HCT116 (cell line): ENCODE data around the gene ANKRD6. TPM values are rescaled to one million over a fixed set of nuclear protein-coding genes. Genes with fewer than 3 reads are reported as not detected.

Source experiments
- ATAC-seq: fragments of 200-7000 bp; cut with Tn5 transposase; 2 replicates; pipeline ENCODE4 v1.9.1; 2020; ENCODE audit warnings: mild to moderate bottlenecking, moderate library complexity
- BruUV-seq: library from RNA; stranded (reverse); fragments of 400-500 nt; replicated peaks from 2 replicates; lab custom pipeline; 2021; lab: Mats Ljungman, UMichigan
- CTCF ChIA-PET: fragments of 300-600 bp; sonication (Branson Sonifier 250); formaldehyde crosslinking; loops from one replicate; lab custom pipeline; 2021; ENCODE audit warnings: antibody characterized with exemption; lab: Charles Lee
- POLR2A ChIA-PET: fragments of 300-600, 350-600 bp; sonication (Branson Sonifier 250); formaldehyde crosslinking; loops from one replicate; lab custom pipeline; 2021; ENCODE audit warnings: antibody characterized with exemption; lab: Charles Lee
- RAD21 ChIA-PET, 2 experiments: fragments of 300-600 bp; sonication (Branson Sonifier 250); formaldehyde crosslinking; loops; one replicate each; lab custom pipeline; 2023; ENCODE audit warnings: low total read pairs in 2 of 2; ENCODE audit not compliant: uncharacterized antibody in 2 of 2, unreplicated experiment in 2 of 2, low non-redundant PET in 1 of 2; lab: Charles Lee
- DNase-seq: peaks from one replicate; pipeline ENCODE4 v3.0.0-alpha.2; 2010; ENCODE audit warnings: low read depth, low spot score
- H2AFZ ChIP-seq: fragments of 200-600 bp; shearing (Covaris generic), sonication (generic); 2 replicates; pipeline ENCODE4 v1.6.1; 2017; ENCODE audit warnings: low read depth, mixed run types, mixed read lengths, antibody characterized with exemption, low read length; ENCODE audit not compliant: poor library complexity, severe bottlenecking
- H3K27ac ChIP-seq: 2 replicates; pipeline ENCODE4 v1.5.1; 2012; ENCODE audit warnings: low read depth, low read length
- H3K27me3 ChIP-seq: fragments of 200-600 bp; sonication (generic); 2 replicates; pipeline ENCODE4 v1.6.1; 2016; ENCODE audit warnings: mixed run types, low read length, mixed read lengths; ENCODE audit not compliant: insufficient read depth
- H3K36me3 ChIP-seq, 2 experiments: fragments of 200-500 bp in 1 of 2; fragments of 200-600 bp in 1 of 2; sonication (Bioruptor generic) in 1 of 2; sonication (generic) in 1 of 2; 2 replicates each; pipeline versions ENCODE4 v1.5.1 to v1.6.1; 2014 to 2016; ENCODE audit warnings: low read length in 2 of 2, inconsistent platforms in 1 of 2, mixed read lengths in 1 of 2, mixed run types in 1 of 2; ENCODE audit not compliant: insufficient read depth in 2 of 2, control insufficient read depth in 1 of 2
- H3K4me1 ChIP-seq, 2 experiments: fragments of 200-600 bp in 1 of 2; sonication (generic) in 1 of 2; 2 replicates each; pipeline versions ENCODE4 v1.5.1 to v1.6.1; 2012 to 2017; ENCODE audit warnings: low read length in 2 of 2, inconsistent platforms in 1 of 2, mild to moderate bottlenecking in 1 of 2, mixed read lengths in 1 of 2, mixed run types in 1 of 2, moderate library complexity in 1 of 2; ENCODE audit not compliant: insufficient read depth in 2 of 2, control insufficient read depth in 1 of 2
- H3K4me2 ChIP-seq: fragments of 200-600 bp; sonication (generic); 2 replicates; pipeline ENCODE4 v1.6.1; 2017; ENCODE audit warnings: mixed run types, low read length, mixed read lengths
- H3K4me3 ChIP-seq, 2 experiments: fragments of 200-600 bp in 1 of 2; sonication (generic) in 1 of 2; replicated peaks in 1 of 2; 2 replicates each; pipeline ENCODE4 v1.5.1; 2011 to 2016; ENCODE audit warnings: low read length in 2 of 2, control low read depth in 1 of 2, low read depth in 1 of 2, mild to moderate bottlenecking in 1 of 2, mixed read lengths in 1 of 2, mixed run types in 1 of 2
- H3K79me2 ChIP-seq: fragments of 200-600 bp; sonication (generic); 2 replicates; pipeline ENCODE4 v1.6.1; 2017; ENCODE audit warnings: mild to moderate bottlenecking, mixed run types, low read length, moderate library complexity, mixed read lengths; ENCODE audit not compliant: insufficient read depth
- H3K9ac ChIP-seq: fragments of 200-600 bp; sonication (generic); 2 replicates; pipeline ENCODE4 v1.6.1; 2016; ENCODE audit warnings: low read length, mixed read lengths
- H3K9me2 ChIP-seq: fragments of 200-600 bp; sonication (generic), shearing (Covaris generic); 2 replicates; pipeline ENCODE4 v1.6.1; 2017; ENCODE audit warnings: mixed run types, mild to moderate bottlenecking, moderate library complexity; ENCODE audit not compliant: insufficient read depth
- H3K9me3 ChIP-seq, 2 experiments: fragments of 200-500 bp in 1 of 2; fragments of 200-600 bp in 1 of 2; sonication (Bioruptor generic) in 1 of 2; sonication (generic) in 1 of 2; 2 replicates each; pipeline ENCODE4 v1.6.1; 2014 to 2017; ENCODE audit warnings: low read length in 2 of 2, mixed read lengths in 2 of 2, inconsistent platforms in 1 of 2, low read depth in 1 of 2, mild to moderate bottlenecking in 1 of 2, mixed run types in 1 of 2, moderate library complexity in 1 of 2; ENCODE audit not compliant: control insufficient read depth in 1 of 2, insufficient read depth in 1 of 2
- H4K20me1 ChIP-seq: fragments of 200-600 bp; sonication (generic), shearing (Covaris generic); 2 replicates; pipeline ENCODE4 v1.6.1; 2017; ENCODE audit warnings: mixed run types, mild to moderate bottlenecking, moderate library complexity; ENCODE audit not compliant: insufficient read depth
- ATF3 ChIP-seq: IDR thresholded peaks from 2 replicates; pipeline ENCODE4 v1.6.1; 2012
- CBX3 ChIP-seq: IDR thresholded peaks from 2 replicates; pipeline ENCODE4 v1.6.1; 2012; ENCODE audit warnings: low read depth
- CEBPB ChIP-seq: IDR thresholded peaks from 2 replicates; pipeline ENCODE4 v1.6.1; 2012; ENCODE audit warnings: low read depth
- EZH2 ChIP-seq: fragments of 200-600 bp; sonication (generic); IDR thresholded peaks from 2 replicates; pipeline ENCODE4 v1.6.1; 2017; ENCODE audit warnings: antibody characterized with exemption, mixed run types
- RAD21 ChIP-seq: IDR thresholded peaks from 2 replicates; pipeline ENCODE4 v1.6.1; 2012; ENCODE audit warnings: low read depth, mild to moderate bottlenecking
- SP1 ChIP-seq: IDR thresholded peaks from 2 replicates; pipeline ENCODE4 v1.6.1; 2012; ENCODE audit warnings: low read depth
- SRF ChIP-seq: IDR thresholded peaks from 2 replicates; pipeline ENCODE4 v1.6.1; 2012; ENCODE audit warnings: low read depth
- YY1 ChIP-seq: IDR thresholded peaks from 2 replicates; pipeline ENCODE4 v1.6.1; 2011; ENCODE audit warnings: low read length, low read depth, moderate library complexity, mild to moderate bottlenecking; ENCODE audit not compliant: insufficient replicate concordance; ENCODE audit errors: extremely low read depth
- ZFX ChIP-seq: fragments of 450-650 bp; IDR thresholded peaks from 2 replicates; pipeline ENCODE4 v1.6.1; 2017
- intact Hi-C: fragments of 100-400 bp; cut with micrococcal nuclease; formaldehyde crosslinking; loops from 2 replicates; pipeline ENCODE4 v1.10.0; 2022
- total RNA-seq: library from RNA; stranded (reverse); gene quantifications from one replicate; pipeline ENCODE4 v1.2.1, GENCODE V29; 2021; ENCODE audit not compliant: unreplicated experiment
- TF ChIP-seq, protein P1 (sequence below), 3 experiments: fragments of 200-600 bp in 1 of 3; sonication (generic) in 1 of 3; IDR thresholded peaks in 2 of 3; conservative IDR thresholded peaks in 1 of 3; 2 replicates each; pipeline ENCODE4 v1.5.1; 2012 to 2017; ENCODE audit warnings: low read depth in 2 of 3, low read length in 2 of 3, antibody characterized with exemption in 1 of 3, borderline replicate concordance in 1 of 3, control low read depth in 1 of 3, mild to moderate bottlenecking in 1 of 3, mixed read lengths in 1 of 3, mixed run types in 1 of 3, moderate library complexity in 1 of 3; ENCODE audit not compliant: insufficient read depth in 1 of 3

The ANKRD6 gene
- total RNA-seq, 1 experiment from 2014 or later = 9.9 TPM

DNA sequence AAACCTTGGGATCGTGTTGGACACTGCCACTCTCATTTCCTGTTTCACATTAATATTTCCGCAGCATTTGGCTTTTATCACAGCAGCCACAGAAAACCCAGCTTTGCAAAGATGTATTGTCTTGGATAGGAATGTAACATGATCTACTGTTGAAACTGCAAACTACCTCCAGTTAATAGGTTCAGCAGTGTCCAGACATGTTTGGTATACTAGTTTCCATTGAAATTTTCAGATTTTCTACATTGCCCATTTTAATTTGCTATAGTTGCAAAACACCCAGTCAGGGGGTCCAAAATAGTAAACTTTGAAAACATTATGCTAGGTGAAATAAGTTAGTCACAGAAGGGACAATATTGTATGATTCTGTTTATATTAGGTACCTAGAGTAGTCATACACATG lies 3.3 kb downstream of the ANKRD6 start:
- Histone ChIP-seq H3K27me3 (no peaks in the 10 kb centered on the region), H3K4me1 (peaks cover 0 to 20% of the 10 kb centered on the region in 2 experiments; a peak in 2 of 4 replicates), H3K9me2 (no peaks in the 10 kb centered on the region), H3K4me3 (no peak overlapping the region), H2AFZ (no peak overlapping the region), H3K79me2 (no peaks in the 10 kb centered on the region), H3K9me3 (no peaks in the 10 kb centered on the region), H4K20me1 (no peaks in the 10 kb centered on the region), H3K27ac (no peak overlapping the region), H3K4me2 (no peak overlapping the region), H3K9ac (no peak overlapping the region), H3K36me3 (no peaks in the 10 kb centered on the region)
- no peak for ATAC-seq
- CTCF ChIA-PET = interaction anchor here (1.8 kb wide), 1 partner anchor 173 kb away, joined by 5 read pairs; no protein-coding TSS in a partner anchor
- no peak for TF ChIP-seq CEBPB
- TF ChIP-seq CBX3 = no peak
- TF ChIP-seq ZFX = no peak
- TF ChIP-seq RAD21 = no peak
- TF ChIP-seq, protein P1, sequence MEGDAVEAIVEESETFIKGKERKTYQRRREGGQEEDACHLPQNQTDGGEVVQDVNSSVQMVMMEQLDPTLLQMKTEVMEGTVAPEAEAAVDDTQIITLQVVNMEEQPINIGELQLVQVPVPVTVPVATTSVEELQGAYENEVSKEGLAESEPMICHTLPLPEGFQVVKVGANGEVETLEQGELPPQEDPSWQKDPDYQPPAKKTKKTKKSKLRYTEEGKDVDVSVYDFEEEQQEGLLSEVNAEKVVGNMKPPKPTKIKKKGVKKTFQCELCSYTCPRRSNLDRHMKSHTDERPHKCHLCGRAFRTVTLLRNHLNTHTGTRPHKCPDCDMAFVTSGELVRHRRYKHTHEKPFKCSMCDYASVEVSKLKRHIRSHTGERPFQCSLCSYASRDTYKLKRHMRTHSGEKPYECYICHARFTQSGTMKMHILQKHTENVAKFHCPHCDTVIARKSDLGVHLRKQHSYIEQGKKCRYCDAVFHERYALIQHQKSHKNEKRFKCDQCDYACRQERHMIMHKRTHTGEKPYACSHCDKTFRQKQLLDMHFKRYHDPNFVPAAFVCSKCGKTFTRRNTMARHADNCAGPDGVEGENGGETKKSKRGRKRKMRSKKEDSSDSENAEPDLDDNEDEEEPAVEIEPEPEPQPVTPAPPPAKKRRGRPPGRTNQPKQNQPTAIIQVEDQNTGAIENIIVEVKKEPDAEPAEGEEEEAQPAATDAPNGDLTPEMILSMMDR (IDR thresholded peaks at IDR 0.05 in 2 of 3, conservative IDR thresholded peaks at IDR 0.05 in 1 of 3; ENCODE audit: borderline replicate concordance in 1 of 3, insufficient read depth in 1 of 3, low read depth in 2 of 3, low read length in 2 of 3) = no peak
- TF ChIP-seq YY1 = no peak
- TF ChIP-seq EZH2 = no peak
- no peak for TF ChIP-seq SP1
- TF ChIP-seq SRF = no peak
- no peak for TF ChIP-seq ATF3
- RAD21 ChIA-PET = no interaction called here
- no peak for DNase-seq
- intact Hi-C loops = loop anchor here (10.0 kb wide), 1 partner anchor 359 kb away; no protein-coding TSS in a partner anchor
- POLR2A ChIA-PET = interaction anchor here (0.7 kb wide), 1 partner anchor 142 kb away, joined by 3 read pairs; no protein-coding TSS in a partner anchor
- no TSS peak for BruUV-seq
